Gastrocnemius medialis (tissue), 4 donors: ENCODE data around the gene SRD5A2.

Experiments
- CTCF ChIP-seq, 5 experiments: fragments of 450-650 bp in 3 of 5; fragments of 200-600 bp in 2 of 5; sonication (generic) in 2 of 5; IDR thresholded peaks in 4 of 5; conservative IDR thresholded peaks in 1 of 5; 1 replicate in 4 of 5; 2 replicates in 1 of 5; pipeline ENCODE4 v1.5.1; 2016 to 2019; ENCODE audit warnings: antibody characterized with exemption in 5 of 5, mild to moderate bottlenecking in 3 of 5, moderate library complexity in 3 of 5
- POLR2A ChIP-seq, 2 donors: fragments of 450-650 bp; IDR thresholded peaks; one replicate each; pipeline ENCODE4 v1.6.1; 2017; ENCODE audit warnings: antibody characterized with exemption in 2 of 2, mild to moderate bottlenecking in 2 of 2, moderate library complexity in 2 of 2

GRCh38 chr2:31476511-31477180 is 104.1 kb downstream of the SRD5A2 start:
- TF ChIP-seq CTCF (IDR thresholded peaks at IDR 0.05 in 4 of 5, conservative IDR thresholded peaks at IDR 0.05 in 1 of 5) (no peak), POLR2A (IDR thresholded peaks at IDR 0.05) (no peak)
